ENCODE measurements around the gene CARD10.

DNA sequence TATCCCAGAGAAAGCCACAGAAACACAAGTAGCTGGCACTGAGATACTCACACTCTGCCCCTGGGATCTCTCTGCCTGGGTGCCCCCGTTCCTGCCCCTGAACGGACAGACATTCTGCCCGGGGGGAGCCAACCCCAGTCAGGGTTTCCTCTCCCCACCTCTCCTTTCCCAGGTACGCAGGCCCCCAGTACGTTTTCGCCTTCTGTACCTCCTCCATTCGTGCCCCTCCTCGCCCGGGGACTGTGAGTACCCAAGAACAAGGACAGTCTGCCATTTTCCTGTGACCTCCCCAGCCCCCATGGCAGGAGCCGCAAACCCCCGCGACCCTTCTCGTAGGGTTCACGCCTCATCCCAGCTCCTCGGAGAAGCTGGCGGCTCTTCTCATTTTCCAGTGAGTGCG is 62.9 kb downstream of the CARD10 start:
- TF ChIP-seq POLR2A (IDR thresholded peaks at IDR 0.05): no peak
- TF ChIP-seq, protein P1, sequence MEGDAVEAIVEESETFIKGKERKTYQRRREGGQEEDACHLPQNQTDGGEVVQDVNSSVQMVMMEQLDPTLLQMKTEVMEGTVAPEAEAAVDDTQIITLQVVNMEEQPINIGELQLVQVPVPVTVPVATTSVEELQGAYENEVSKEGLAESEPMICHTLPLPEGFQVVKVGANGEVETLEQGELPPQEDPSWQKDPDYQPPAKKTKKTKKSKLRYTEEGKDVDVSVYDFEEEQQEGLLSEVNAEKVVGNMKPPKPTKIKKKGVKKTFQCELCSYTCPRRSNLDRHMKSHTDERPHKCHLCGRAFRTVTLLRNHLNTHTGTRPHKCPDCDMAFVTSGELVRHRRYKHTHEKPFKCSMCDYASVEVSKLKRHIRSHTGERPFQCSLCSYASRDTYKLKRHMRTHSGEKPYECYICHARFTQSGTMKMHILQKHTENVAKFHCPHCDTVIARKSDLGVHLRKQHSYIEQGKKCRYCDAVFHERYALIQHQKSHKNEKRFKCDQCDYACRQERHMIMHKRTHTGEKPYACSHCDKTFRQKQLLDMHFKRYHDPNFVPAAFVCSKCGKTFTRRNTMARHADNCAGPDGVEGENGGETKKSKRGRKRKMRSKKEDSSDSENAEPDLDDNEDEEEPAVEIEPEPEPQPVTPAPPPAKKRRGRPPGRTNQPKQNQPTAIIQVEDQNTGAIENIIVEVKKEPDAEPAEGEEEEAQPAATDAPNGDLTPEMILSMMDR (IDR thresholded peaks at IDR 0.05): no peak
